HepG2 (cell line): ENCODE data around the gene CCDC136.

Source experiments
- CTCF ChIP-seq: sonication (generic); formaldehyde crosslinking; IDR thresholded peaks from 2 replicates; pipeline ENCODE4 v1.5.0; 2020; ENCODE audit warnings: mild to moderate bottlenecking, missing genetic modification reagents, moderate library complexity
- FOXJ3 ChIP-seq: sonication (generic); formaldehyde crosslinking; IDR thresholded peaks from 2 replicates; pipeline ENCODE4 v1.4.0; 2020; ENCODE audit warnings: missing genetic modification reagents, mild to moderate bottlenecking, borderline replicate concordance
- MIER3 ChIP-seq: IDR thresholded peaks from 2 replicates; pipeline ENCODE4 v1.6.1; 2016; ENCODE audit warnings: missing compliant biosample characterization, borderline replicate concordance
- ZSCAN31 ChIP-seq: sonication (generic); formaldehyde crosslinking; IDR thresholded peaks from 2 replicates; pipeline ENCODE4 v1.5.0; 2020; ENCODE audit warnings: low read depth, mild to moderate bottlenecking, missing genetic modification reagents

- TF ChIP-seq ZSCAN31 (CRISPR knock-in tag) (no peak), MIER3 (no peak), CTCF (CRISPR knock-in tag) (no peak), FOXJ3 (CRISPR knock-in tag) (no peak)
Measured at GRCh38 chr7:128854396-128854795, 62.6 kb downstream of the CCDC136 start.
